Neural cell (in vitro differentiated cells): ENCODE results near the gene MOCOS. TPM values are rescaled to one million over a fixed set of nuclear protein-coding genes. Genes with fewer than 3 reads are reported as not detected.
"Not testable (repeated sequence)": the region's sequence is repeated elsewhere in the genome, so short reads cannot be mapped to it uniquely, and the experiment has no call there.

ENCODE experiments used
- H2AFZ ChIP-seq: fragments of 200-600, 300-800 bp; sonication (generic), shearing (Covaris generic); 2 replicates; pipeline ENCODE4 v1.6.0; 2014; ENCODE audit warnings: low read depth, mild to moderate bottlenecking, antibody characterized with exemption, low read length, moderate library complexity
- H3F3A ChIP-seq: fragments of 200-600 bp; shearing (Covaris generic); 2 replicates; pipeline ENCODE4 v1.6.1; 2016; ENCODE audit warnings: mild to moderate bottlenecking, moderate library complexity, mixed read lengths, antibody characterized with exemption, low read length; ENCODE audit not compliant: insufficient read depth, poor library complexity, severe bottlenecking
- H3K27ac ChIP-seq: fragments of 200-600, 300-800 bp; sonication (generic), shearing (Covaris generic); 2 replicates; pipeline ENCODE4 v1.5.1; 2014; ENCODE audit warnings: mild to moderate bottlenecking, low read length, moderate library complexity
- H3K27me3 ChIP-seq: fragments of 300-800, 200-600 bp; sonication (generic), shearing (Covaris generic); 2 replicates; pipeline ENCODE4 v1.6.0; 2014; ENCODE audit warnings: mild to moderate bottlenecking, low read depth, low read length, moderate library complexity; ENCODE audit not compliant: insufficient read depth
- H3K36me3 ChIP-seq: fragments of 300-800, 200-600 bp; sonication (generic), shearing (Covaris generic); 2 replicates; pipeline ENCODE4 v1.5.1; 2014; ENCODE audit warnings: mild to moderate bottlenecking, antibody characterized with exemption, low read length, moderate library complexity; ENCODE audit not compliant: insufficient read depth
- H3K4me2 ChIP-seq: fragments of 300-800, 200-600 bp; sonication (generic), shearing (Covaris generic); 2 replicates; pipeline ENCODE4 v1.6.0; 2014; ENCODE audit warnings: mild to moderate bottlenecking, low read length
- H3K4me3 ChIP-seq: fragments of 300-800, 200-600 bp; sonication (generic), shearing (Covaris generic); 2 replicates; pipeline ENCODE4 v1.5.1; 2014; ENCODE audit warnings: mild to moderate bottlenecking, low read length, moderate library complexity
- H3K79me2 ChIP-seq: fragments of 200-600 bp; shearing (Covaris generic); replicated peaks from 2 replicates; pipeline ENCODE4 v1.6.0; 2014; ENCODE audit warnings: mild to moderate bottlenecking, low read length, moderate library complexity; ENCODE audit not compliant: insufficient read depth
- H3K9ac ChIP-seq: fragments of 300-800, 200-600 bp; sonication (generic), shearing (Covaris generic); 2 replicates; pipeline ENCODE4 v1.6.1; 2016; ENCODE audit warnings: mild to moderate bottlenecking, low read length, mixed read lengths
- H3K9me2 ChIP-seq: fragments of 200-600 bp; shearing (Covaris generic); 2 replicates; pipeline ENCODE4 v1.6.1; 2016; ENCODE audit warnings: mild to moderate bottlenecking, low read length, mixed read lengths; ENCODE audit not compliant: insufficient read depth
- H3K9me3 ChIP-seq: fragments of 200-600, 300-800 bp; sonication (generic), shearing (Covaris generic); 2 replicates; pipeline ENCODE4 v1.6.1; 2016; ENCODE audit warnings: mild to moderate bottlenecking, mixed run types, low read length, moderate library complexity, mixed read lengths
- H4K20me1 ChIP-seq: fragments of 200-600 bp; shearing (Covaris generic); 2 replicates; pipeline ENCODE4 v1.6.1; 2016; ENCODE audit warnings: mild to moderate bottlenecking, mixed run types; ENCODE audit not compliant: insufficient read depth
- EP300 ChIP-seq: fragments of 450-650 bp; conservative IDR thresholded peaks from 2 replicates; pipeline ENCODE4 v1.6.1; 2014; ENCODE audit warnings: antibody characterized with exemption, mild to moderate bottlenecking, moderate library complexity; ENCODE audit not compliant: poor library complexity, severe bottlenecking
- EZH2 ChIP-seq: fragments of 200-600, 300-800 bp; shearing (Covaris generic), sonication (generic); IDR thresholded peaks from 2 replicates; pipeline ENCODE4 v1.6.1; 2014; ENCODE audit warnings: antibody characterized with exemption, low read length, borderline replicate concordance, mild to moderate bottlenecking; ENCODE audit not compliant: insufficient read depth, poor library complexity, severe bottlenecking
- MXI1 ChIP-seq: fragments of 450-650 bp; conservative IDR thresholded peaks from 2 replicates; pipeline ENCODE4 v1.6.1; 2014; ENCODE audit warnings: antibody characterized with exemption, mild to moderate bottlenecking; ENCODE audit not compliant: poor library complexity, severe bottlenecking
- POLR2AphosphoS5 ChIP-seq: IDR thresholded peaks from 2 replicates; pipeline ENCODE4 v1.6.1; 2012
- RAD21 ChIP-seq: fragments of 450-650 bp; conservative IDR thresholded peaks from 2 replicates; pipeline ENCODE4 v1.6.1; 2014; ENCODE audit warnings: antibody characterized with exemption, mild to moderate bottlenecking, moderate library complexity
- SMC3 ChIP-seq: fragments of 450-650 bp; conservative IDR thresholded peaks from 2 replicates; pipeline ENCODE4 v1.6.1; 2014; ENCODE audit warnings: antibody characterized with exemption, mild to moderate bottlenecking, moderate library complexity; ENCODE audit not compliant: poor library complexity
- TAF1 ChIP-seq: IDR thresholded peaks from 2 replicates; pipeline ENCODE4 v1.6.1; 2012; ENCODE audit warnings: low read depth
- polyA plus RNA-seq: library from polyadenylated mRNA; depleted of rRNA; stranded (reverse); fragments of >200 nt; gene quantifications from 2 replicates; pipeline ENCODE4 v1.2.3, GENCODE V29; 2014
- TF ChIP-seq, protein P1 (sequence below): IDR thresholded peaks from 2 replicates; pipeline ENCODE4 v1.6.1; 2012; ENCODE audit warnings: borderline replicate concordance
- TF ChIP-seq, protein P2 (sequence below): fragments of 450-650 bp; IDR thresholded peaks from 2 replicates; pipeline ENCODE4 v1.5.1; 2014; ENCODE audit warnings: antibody characterized with exemption, mild to moderate bottlenecking, moderate library complexity; ENCODE audit not compliant: poor library complexity, severe bottlenecking

MOCOS gene
- polyA plus RNA-seq, 1 donor from 2014 or later, result not detected

DNA sequence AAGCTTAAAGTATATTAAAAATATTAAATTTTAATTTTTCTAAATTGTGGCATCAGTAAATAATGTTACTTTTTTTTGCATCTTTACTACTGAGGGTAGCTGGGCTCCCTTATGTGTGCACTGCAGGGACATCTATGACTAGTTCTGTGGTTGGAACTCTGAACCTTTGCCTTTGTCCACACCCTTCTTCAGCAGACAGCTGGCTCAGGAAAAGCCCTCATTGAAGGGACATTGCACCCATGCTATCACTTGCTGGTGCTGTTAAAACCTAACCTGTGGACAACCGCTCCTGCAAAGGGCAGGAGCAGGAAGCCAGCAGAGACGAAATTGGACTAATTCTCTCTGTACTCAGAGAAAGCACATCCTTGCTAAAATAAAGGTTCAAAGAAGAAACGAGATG lies 30.1 kb downstream of the MOCOS start:
- no peak overlapping the region for H3K4me2 ChIP-seq
- no peaks in the 10 kb centered on the region for H3K79me2 ChIP-seq
- no peaks in the 10 kb centered on the region for H3F3A ChIP-seq
- H2AFZ ChIP-seq, result no peak overlapping the region
- H3K27ac ChIP-seq, result no peak overlapping the region
- H3K27me3 ChIP-seq, result no peaks in the 10 kb centered on the region
- H3K9me2 ChIP-seq, result no peaks in the 10 kb centered on the region
- H3K36me3 ChIP-seq, result no peaks in the 10 kb centered on the region
- H3K4me3 ChIP-seq, result no peak overlapping the region
- no peak for TF ChIP-seq EZH2
- TF ChIP-seq EP300, result no peak
- TF ChIP-seq, protein P1, sequence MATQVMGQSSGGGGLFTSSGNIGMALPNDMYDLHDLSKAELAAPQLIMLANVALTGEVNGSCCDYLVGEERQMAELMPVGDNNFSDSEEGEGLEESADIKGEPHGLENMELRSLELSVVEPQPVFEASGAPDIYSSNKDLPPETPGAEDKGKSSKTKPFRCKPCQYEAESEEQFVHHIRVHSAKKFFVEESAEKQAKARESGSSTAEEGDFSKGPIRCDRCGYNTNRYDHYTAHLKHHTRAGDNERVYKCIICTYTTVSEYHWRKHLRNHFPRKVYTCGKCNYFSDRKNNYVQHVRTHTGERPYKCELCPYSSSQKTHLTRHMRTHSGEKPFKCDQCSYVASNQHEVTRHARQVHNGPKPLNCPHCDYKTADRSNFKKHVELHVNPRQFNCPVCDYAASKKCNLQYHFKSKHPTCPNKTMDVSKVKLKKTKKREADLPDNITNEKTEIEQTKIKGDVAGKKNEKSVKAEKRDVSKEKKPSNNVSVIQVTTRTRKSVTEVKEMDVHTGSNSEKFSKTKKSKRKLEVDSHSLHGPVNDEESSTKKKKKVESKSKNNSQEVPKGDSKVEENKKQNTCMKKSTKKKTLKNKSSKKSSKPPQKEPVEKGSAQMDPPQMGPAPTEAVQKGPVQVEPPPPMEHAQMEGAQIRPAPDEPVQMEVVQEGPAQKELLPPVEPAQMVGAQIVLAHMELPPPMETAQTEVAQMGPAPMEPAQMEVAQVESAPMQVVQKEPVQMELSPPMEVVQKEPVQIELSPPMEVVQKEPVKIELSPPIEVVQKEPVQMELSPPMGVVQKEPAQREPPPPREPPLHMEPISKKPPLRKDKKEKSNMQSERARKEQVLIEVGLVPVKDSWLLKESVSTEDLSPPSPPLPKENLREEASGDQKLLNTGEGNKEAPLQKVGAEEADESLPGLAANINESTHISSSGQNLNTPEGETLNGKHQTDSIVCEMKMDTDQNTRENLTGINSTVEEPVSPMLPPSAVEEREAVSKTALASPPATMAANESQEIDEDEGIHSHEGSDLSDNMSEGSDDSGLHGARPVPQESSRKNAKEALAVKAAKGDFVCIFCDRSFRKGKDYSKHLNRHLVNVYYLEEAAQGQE, result no peak
- TF ChIP-seq, protein P2, sequence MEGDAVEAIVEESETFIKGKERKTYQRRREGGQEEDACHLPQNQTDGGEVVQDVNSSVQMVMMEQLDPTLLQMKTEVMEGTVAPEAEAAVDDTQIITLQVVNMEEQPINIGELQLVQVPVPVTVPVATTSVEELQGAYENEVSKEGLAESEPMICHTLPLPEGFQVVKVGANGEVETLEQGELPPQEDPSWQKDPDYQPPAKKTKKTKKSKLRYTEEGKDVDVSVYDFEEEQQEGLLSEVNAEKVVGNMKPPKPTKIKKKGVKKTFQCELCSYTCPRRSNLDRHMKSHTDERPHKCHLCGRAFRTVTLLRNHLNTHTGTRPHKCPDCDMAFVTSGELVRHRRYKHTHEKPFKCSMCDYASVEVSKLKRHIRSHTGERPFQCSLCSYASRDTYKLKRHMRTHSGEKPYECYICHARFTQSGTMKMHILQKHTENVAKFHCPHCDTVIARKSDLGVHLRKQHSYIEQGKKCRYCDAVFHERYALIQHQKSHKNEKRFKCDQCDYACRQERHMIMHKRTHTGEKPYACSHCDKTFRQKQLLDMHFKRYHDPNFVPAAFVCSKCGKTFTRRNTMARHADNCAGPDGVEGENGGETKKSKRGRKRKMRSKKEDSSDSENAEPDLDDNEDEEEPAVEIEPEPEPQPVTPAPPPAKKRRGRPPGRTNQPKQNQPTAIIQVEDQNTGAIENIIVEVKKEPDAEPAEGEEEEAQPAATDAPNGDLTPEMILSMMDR, result no peak
- no peak for TF ChIP-seq RAD21
- no peak for TF ChIP-seq MXI1
- TF ChIP-seq TAF1, result no peak
- TF ChIP-seq POLR2AphosphoS5, result no peak
- TF ChIP-seq SMC3, result no peak
- H4K20me1 ChIP-seq, result no peaks in the 10 kb centered on the region
- H3K9me3 ChIP-seq, result no peaks in the 10 kb centered on the region
- H3K9ac ChIP-seq, result no peak overlapping the region

DNA sequence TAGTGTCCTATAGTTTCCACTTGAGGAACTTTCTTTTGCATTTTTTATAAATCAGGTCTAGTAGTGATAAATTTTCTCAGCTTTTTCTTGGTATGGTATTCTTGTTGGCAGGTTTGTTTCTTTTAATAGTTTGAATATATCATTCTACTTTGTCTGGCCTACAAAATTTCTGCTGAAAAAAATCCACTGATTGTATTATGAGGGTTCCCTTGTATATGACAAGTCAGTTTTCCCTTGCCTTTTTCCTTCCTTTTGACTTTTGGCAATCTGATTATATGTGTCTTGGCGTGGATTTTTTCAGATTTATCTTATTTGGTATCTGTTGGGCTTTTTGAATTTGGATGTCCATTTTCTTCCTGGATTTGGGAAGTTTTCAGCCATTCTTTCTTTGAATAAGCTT lies 41.9 kb downstream of the MOCOS start:
- no peak overlapping the region for H3K4me2 ChIP-seq
- no peak overlapping the region for H3K27ac ChIP-seq
- H3F3A ChIP-seq, result no peaks in the 10 kb centered on the region
- H3K9me2 ChIP-seq, result no peaks in the 10 kb centered on the region
- TF ChIP-seq RAD21 (no peak), EZH2 (no peak), MXI1 (no peak), TAF1 (no peak), EP300 (no peak), SMC3 (no peak), POLR2AphosphoS5 (no peak)
- TF ChIP-seq, protein P2, result no peak
- TF ChIP-seq, protein P1, result no peak
- H3K9ac ChIP-seq, result no peak overlapping the region
- peaks cover 10% of the 10 kb centered on the region for H3K9me3 ChIP-seq
- no peaks in the 10 kb centered on the region for H4K20me1 ChIP-seq
- H3K4me3 ChIP-seq, result no peak overlapping the region
- H3K36me3 ChIP-seq, result no peaks in the 10 kb centered on the region
- no peak overlapping the region for H2AFZ ChIP-seq
- no peaks in the 10 kb centered on the region for H3K79me2 ChIP-seq
- no peaks in the 10 kb centered on the region for H3K27me3 ChIP-seq

DNA sequence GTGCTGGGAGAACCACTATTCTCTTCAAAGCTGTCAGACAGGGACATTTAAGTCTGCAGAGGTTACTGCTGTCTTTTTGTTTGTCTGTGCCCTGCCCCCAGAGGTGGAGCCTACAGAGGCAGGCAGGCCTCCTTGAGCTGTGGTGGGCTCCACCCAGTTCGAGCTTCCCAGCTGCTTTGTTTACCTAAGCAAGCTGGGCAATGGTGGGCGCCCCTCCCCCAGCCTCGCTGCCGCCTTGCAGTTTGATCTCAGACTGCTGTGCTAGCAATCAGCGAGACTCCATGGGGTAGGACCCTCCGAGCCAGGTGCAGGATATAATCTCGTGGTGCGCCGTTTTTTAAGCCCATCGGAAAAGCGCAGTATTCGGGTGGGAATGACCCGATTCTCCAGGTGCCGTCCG lies 53.2 kb downstream of the MOCOS start:
- not testable (repeated sequence) for H2AFZ ChIP-seq, H3K9me2 ChIP-seq, H3K4me2 ChIP-seq, H3K4me3 ChIP-seq, H3K9me3 ChIP-seq, H3K9ac ChIP-seq, H4K20me1 ChIP-seq, H3K36me3 ChIP-seq, H3K27me3 ChIP-seq, H3K27ac ChIP-seq, H3F3A ChIP-seq, H3K79me2 ChIP-seq
